ENCODE measurements around the gene CSH1.

The CSH1 gene

GRCh38 chr17:63930951-63931575 is 34.7 kb upstream of the CSH1 start:
- peak; percentile 70 for DNase-seq (ENCODE audit: low read depth)
- TF ChIP-seq MYC (IDR thresholded peaks at IDR 0.05; ENCODE audit: low read depth, low read length): no peak
- 0 out of 2 replicates have a peak, but pooled peaks have one; percentile 5 for TF ChIP-seq MAX (IDR thresholded peaks at IDR 0.05; ENCODE audit: low read depth, low read length)
- H3K4me3 ChIP-seq (ENCODE audit: low read depth, low read length): peak overlapping the region; percentile 61

DNA sequence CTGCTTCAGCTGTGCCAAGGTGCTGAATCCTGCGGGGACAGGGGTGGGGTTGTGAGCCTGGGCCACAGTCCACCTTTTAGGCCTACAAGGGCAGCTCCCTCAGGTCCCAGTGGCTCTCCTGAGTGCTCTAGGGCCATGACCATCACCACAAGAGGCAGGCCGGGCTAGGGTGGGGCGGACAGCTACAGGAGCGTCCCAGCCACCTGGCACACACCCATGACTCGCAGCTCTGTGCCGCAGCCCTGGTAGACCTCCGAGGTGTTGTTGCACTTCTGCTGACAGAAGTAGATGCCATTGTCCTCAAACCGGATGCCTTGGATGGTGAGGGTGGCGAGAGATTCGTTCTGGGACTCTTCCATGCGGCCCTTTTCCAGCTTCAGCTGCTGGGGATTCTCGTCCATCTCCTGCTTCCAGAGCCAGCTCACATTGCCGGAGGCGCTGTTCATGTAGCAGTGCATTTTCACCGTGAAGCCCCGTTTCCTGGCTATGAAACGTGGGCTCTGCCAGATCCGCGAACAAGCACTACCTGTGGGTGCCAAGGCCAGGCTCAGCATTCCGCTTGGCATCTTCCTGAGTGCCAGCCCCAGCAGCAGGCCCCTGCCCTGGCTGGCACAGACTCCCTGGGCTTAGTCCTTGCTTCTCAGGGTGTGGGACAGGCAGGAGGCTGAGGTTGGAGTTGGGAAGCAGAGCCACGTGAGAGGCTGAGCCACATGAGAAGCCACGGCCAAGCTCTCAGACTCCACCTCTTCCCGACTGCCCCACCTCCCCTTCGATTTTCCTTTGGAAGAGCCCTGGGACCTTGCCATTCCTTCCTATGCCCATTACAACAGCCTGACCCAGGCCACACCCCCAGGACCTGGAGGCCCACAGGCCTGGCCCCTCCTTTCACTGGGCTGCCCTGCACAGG is 33.7 kb upstream of the CSH1 start:
- H3K4me3 ChIP-seq (ENCODE audit: low read depth, low read length): no peak overlapping the region
- TF ChIP-seq MYC (IDR thresholded peaks at IDR 0.05; ENCODE audit: low read depth, low read length) (no peak), MAX (IDR thresholded peaks at IDR 0.05; ENCODE audit: low read depth, low read length) (no peak), CTCF (IDR thresholded peaks at IDR 0.05; ENCODE audit: low read depth, low read length) (no peak), POLR2A (IDR thresholded peaks at IDR 0.05; ENCODE audit: extremely low read depth, insufficient read length) (no peak)
- DNase-seq (ENCODE audit: low read depth): no peak

- TF ChIP-seq MYC (IDR thresholded peaks at IDR 0.05; ENCODE audit: low read depth, low read length) (no peak), MAX (IDR thresholded peaks at IDR 0.05; ENCODE audit: low read depth, low read length) (no peak), CTCF (IDR thresholded peaks at IDR 0.05; ENCODE audit: low read depth, low read length) (no peak), POLR2A (IDR thresholded peaks at IDR 0.05; ENCODE audit: extremely low read depth, insufficient read length) (no peak)
- H3K4me3 ChIP-seq (ENCODE audit: low read depth, low read length): no peak overlapping the region
- DNase-seq (ENCODE audit: low read depth): no peak
These were observed 32.8 kb upstream of the CSH1 start for GRCh38 chr17:63928966-63929695.

- DNase-seq (ENCODE audit: low read depth): no peak
- TF ChIP-seq POLR2A (IDR thresholded peaks at IDR 0.05; ENCODE audit: extremely low read depth, insufficient read length): no peak
- TF ChIP-seq MYC (IDR thresholded peaks at IDR 0.05; ENCODE audit: low read depth, low read length): no peak
- no peak for TF ChIP-seq CTCF (IDR thresholded peaks at IDR 0.05; ENCODE audit: low read depth, low read length)
- TF ChIP-seq MAX (IDR thresholded peaks at IDR 0.05; ENCODE audit: low read depth, low read length): no peak
- H3K4me3 ChIP-seq (ENCODE audit: low read depth, low read length): no peak overlapping the region
These were observed 31.8 kb upstream of the CSH1 start for GRCh38 chr17:63928172-63928666.

- no peak overlapping the region for H3K4me3 ChIP-seq (ENCODE audit: low read depth, low read length)
- no peak for DNase-seq (ENCODE audit: low read depth)
These were observed 31.2 kb upstream of the CSH1 start for GRCh38 chr17:63927464-63928171.

More at GRCh38 chr17:63927464-63928171, 31.2 kb upstream of the CSH1 start:
- TF ChIP-seq MYC (IDR thresholded peaks at IDR 0.05; ENCODE audit: low read depth, low read length): no peak
- no peak for TF ChIP-seq CTCF (IDR thresholded peaks at IDR 0.05; ENCODE audit: low read depth, low read length)
- no peak for TF ChIP-seq MAX (IDR thresholded peaks at IDR 0.05; ENCODE audit: low read depth, low read length)
- TF ChIP-seq POLR2A (IDR thresholded peaks at IDR 0.05; ENCODE audit: extremely low read depth, insufficient read length): no peak

Measured in NB4 (cell line).